ENCODE measurements around the gene NTNG2. TPM values are rescaled to one million over a fixed set of nuclear protein-coding genes. Genes with fewer than 3 reads are reported as not detected.

Gene NTNG2
- total RNA-seq, 2 experiments from 2014 or later = 2.2 to 2.4 TPM

GRCh38 chr9:132151118-132151517 lies 10.7 kb upstream of the NTNG2 start:
- DNase-seq (no peak), ATAC-seq (no peak)
- H3K4me1 Mint-ChIP-seq (ENCODE audit: low read depth) = no peaks in the 10 kb centered on the region
- CTCF ChIA-PET = interaction anchor here (1.0 kb wide), 1 partner anchor 13 kb away, joined by 3 read pairs; no protein-coding TSS in a partner anchor
- intact Hi-C loops (cut with micrococcal nuclease) = no loop called here
- H3K4me3 Mint-ChIP-seq = no peak overlapping the region
- no peak for TF ChIP-seq CTCF (IDR thresholded peaks at IDR 0.05)
- POLR2A ChIA-PET = interaction anchor here (1.2 kb wide), 1 partner anchor 11 kb away, joined by 3 read pairs; no protein-coding TSS in a partner anchor
- no peaks in the 10 kb centered on the region for H3K36me3 Mint-ChIP-seq (ENCODE audit: low read depth)
- no peak overlapping the region for H3K27ac Mint-ChIP-seq
- peaks cover 33% of the 10 kb centered on the region for H3K27me3 Mint-ChIP-seq
- H3K9me3 Mint-ChIP-seq = no peaks in the 10 kb centered on the region

- intact Hi-C loops (cut with micrococcal nuclease) = no loop called here
- no peak for TF ChIP-seq CTCF (IDR thresholded peaks at IDR 0.05)
- ChIA-PET CTCF (interaction anchor here (1.4 kb wide), 1 partner anchor 17 kb away, joined by 4 read pairs; no protein-coding TSS in a partner anchor), POLR2A (no interaction called here)
- Mint-ChIP-seq H3K4me1 (ENCODE audit: low read depth) (no peaks in the 10 kb centered on the region), H3K27me3 (peaks cover 27% of the 10 kb centered on the region), H3K4me3 (no peak overlapping the region), H3K9me3 (no peaks in the 10 kb centered on the region), H3K36me3 (ENCODE audit: low read depth) (no peaks in the 10 kb centered on the region), H3K27ac (no peak overlapping the region)
- ATAC-seq (no peak), DNase-seq (no peak)
Observed at GRCh38 chr9:132152231-132152630, 9.6 kb upstream of the NTNG2 start.

- TF ChIP-seq CTCF (IDR thresholded peaks at IDR 0.05) = no peak
- Mint-ChIP-seq H3K36me3 (ENCODE audit: low read depth) (no peaks in the 10 kb centered on the region), H3K27me3 (peaks cover 20% of the 10 kb centered on the region), H3K27ac (no peak overlapping the region), H3K4me3 (no peak overlapping the region), H3K9me3 (no peaks in the 10 kb centered on the region), H3K4me1 (ENCODE audit: low read depth) (peaks cover 3% of the 10 kb centered on the region)
- POLR2A ChIA-PET = interaction anchor here (1.1 kb wide), 1 partner anchor 30 kb away, joined by 3 read pairs; no protein-coding TSS in a partner anchor
- intact Hi-C loops (cut with micrococcal nuclease) = no loop called here
- DNase-seq (no peak), ATAC-seq (no peak)
- CTCF ChIA-PET = interaction anchor here (1.0 to 5.8 kb wide), 2 partner anchors 15 to 81 kb away, joined by 3 to 25 read pairs; no protein-coding TSS in a partner anchor
Observed at GRCh38 chr9:132154863-132155567, 6.8 kb upstream of the NTNG2 start.

GRCh38 chr9:132155568-132155895 lies 6.3 kb upstream of the NTNG2 start:
- ChIA-PET POLR2A (interaction anchor here (1.1 kb wide), 1 partner anchor 31 kb away, joined by 3 read pairs; no protein-coding TSS in a partner anchor), CTCF (interaction anchor here (5.8 kb wide), 1 partner anchor 15 kb away, joined by 25 read pairs; no protein-coding TSS in a partner anchor)
- Mint-ChIP-seq H3K9me3 (no peaks in the 10 kb centered on the region), H3K4me1 (ENCODE audit: low read depth) (peaks cover 3% of the 10 kb centered on the region), H3K36me3 (ENCODE audit: low read depth) (no peaks in the 10 kb centered on the region), H3K4me3 (no peak overlapping the region), H3K27ac (no peak overlapping the region), H3K27me3 (peaks cover 21% of the 10 kb centered on the region)
- intact Hi-C loops (cut with micrococcal nuclease) = no loop called here
- TF ChIP-seq CTCF (IDR thresholded peaks at IDR 0.05) = no peak
- ATAC-seq (no peak), DNase-seq (no peak)

GRCh38 chr9:132156262-132156661 lies 5.6 kb upstream of the NTNG2 start:
- intact Hi-C loops (cut with micrococcal nuclease) = no loop called here
- Mint-ChIP-seq H3K4me3 (no peak overlapping the region), H3K27ac (no peak overlapping the region), H3K27me3 (peaks cover 19% of the 10 kb centered on the region), H3K9me3 (no peaks in the 10 kb centered on the region), H3K4me1 (ENCODE audit: low read depth) (peaks cover 5% of the 10 kb centered on the region), H3K36me3 (ENCODE audit: low read depth) (no peaks in the 10 kb centered on the region)
- ChIA-PET POLR2A (no interaction called here), CTCF (interaction anchor here (1.0 to 5.8 kb wide), 2 partner anchors 11 to 14 kb away, joined by 3 to 25 read pairs; no protein-coding TSS in a partner anchor)
- no peak for ATAC-seq
- no peak for TF ChIP-seq CTCF (IDR thresholded peaks at IDR 0.05)
- DNase-seq = no peak
